ENCODE measurements around the gene DENND2D. TPM values are rescaled to one million over a fixed set of nuclear protein-coding genes. Genes with fewer than 3 reads are reported as not detected.

Gene DENND2D
- 6.3 and 10.1 TPM in 2 replicates for total RNA-seq

GRCh38 chr1:111199881-111200801, at the start of gene DENND2D:
TSS of gene DENND2D (minus strand) at chr1:111200646. CDS start at chr1:111200459, 187 bp downstream.

GRCh38 chr1:111227434-111227833, 27.0 kb upstream of the DENND2D start, which contains the start of gene CHI3L2:
TSS of gene CHI3L2 (plus strand) at chr1:111227713. CDS start at chr1:111227730, 17 bp downstream.

GRCh38 chr1:111139956-111140679, 60.3 kb downstream of the DENND2D start, which contains the start of the genes CEPT1 and DRAM2:
TSS of gene CEPT1 (plus strand) at chr1:111140223. CDS start at chr1:111147715, 7,492 bp downstream.
TSS of gene DRAM2 (minus strand) at chr1:111140093. CDS start at chr1:111131554, 8,539 bp downstream.

Other genes starting within 250 kb of the DENND2D start
- 10.0 and 12.9 TPM in 2 replicates for gene LRIF1, start 236.7 kb downstream of the DENND2D start, total RNA-seq
- 70.4 and 103 TPM in 2 replicates for gene DRAM2, start 60.6 kb downstream of the DENND2D start, total RNA-seq
- 35.6 and 56.9 TPM in 2 replicates for gene CEPT1, start 60.4 kb downstream of the DENND2D start, total RNA-seq
- 0.28 and 1.4 TPM in 2 replicates for gene CHI3L2, start 27.1 kb upstream of the DENND2D start, total RNA-seq
- gene CHIA, start 90.2 kb upstream of the DENND2D start, total RNA-seq, result not detected in 2 replicates
- 0.43 and 0.46 TPM in 2 replicates for gene OVGP1, start 227.1 kb upstream of the DENND2D start, total RNA-seq
- 18.6 and 25.2 TPM in 2 replicates for gene WDR77, start 248.6 kb upstream of the DENND2D start, total RNA-seq
- 264 and 309 TPM in 2 replicates for gene ATP5PB, start 248.8 kb upstream of the DENND2D start, total RNA-seq